GM21717 (cell line): ENCODE measurements around the gene SERHL2.
A peak's percentile ranks its signal among the peaks of the same experiment; 100 is the strongest.
"Not testable (repeated sequence)": the region's sequence is repeated elsewhere in the genome, so short reads cannot be mapped to it uniquely, and the experiment has no call there.

Source experiments
- ATAC-seq: cut with Tn5 transposase; IDR thresholded peaks from one replicate; pipeline ENCODE4 v1.9.1; 2021; ENCODE audit warnings: mild to moderate bottlenecking, moderate library complexity; ENCODE audit not compliant: unreplicated experiment

The SERHL2 gene

GRCh38 chr22:42535082-42535731 is 18.5 kb upstream of the SERHL2 start:
- ATAC-seq, result not testable (repeated sequence)

- no peak for ATAC-seq
These were observed 17.6 kb upstream of the SERHL2 start for GRCh38 chr22:42536166-42536565.

- not testable (repeated sequence) for ATAC-seq
These were observed 17.1 kb upstream of the SERHL2 start for GRCh38 chr22:42536634-42537033.

- ATAC-seq, result peak; percentile 37
These were observed 16.4 kb upstream of the SERHL2 start for GRCh38 chr22:42537199-42537831.

- ATAC-seq, result peak; percentile 46
These were observed 14.5 kb upstream of the SERHL2 start for GRCh38 chr22:42539236-42539771.

- no peak for ATAC-seq
These were observed 9.1 kb upstream of the SERHL2 start for GRCh38 chr22:42544686-42545085.

- no peak for ATAC-seq
These were observed 6.2 kb upstream of the SERHL2 start for GRCh38 chr22:42547562-42547961.

- not testable (repeated sequence) for ATAC-seq
These were observed 5.6 kb upstream of the SERHL2 start for GRCh38 chr22:42548126-42548525.

- no peak for ATAC-seq
These were observed 5.0 kb upstream of the SERHL2 start for GRCh38 chr22:42548597-42549330.

GRCh38 chr22:42549331-42550060 is 4.3 kb upstream of the SERHL2 start:
- no peak for ATAC-seq

- not testable (repeated sequence) for ATAC-seq
These were observed 1.5 kb upstream of the SERHL2 start for GRCh38 chr22:42552294-42552647.

GRCh38 chr22:42560381-42560780 is 6.6 kb downstream of the SERHL2 start:
- ATAC-seq, result no peak

- no peak for ATAC-seq
These were observed 7.0 kb downstream of the SERHL2 start for GRCh38 chr22:42560781-42561180.

GRCh38 chr22:42561856-42562255 is 8.1 kb downstream of the SERHL2 start:
- no peak for ATAC-seq

- ATAC-seq, result no peak
These were observed 8.5 kb downstream of the SERHL2 start for GRCh38 chr22:42562279-42562678.

GRCh38 chr22:42562684-42563083 is 8.9 kb downstream of the SERHL2 start:
- ATAC-seq, result no peak

GRCh38 chr22:42563943-42564342 is 10.2 kb downstream of the SERHL2 start:
- ATAC-seq, result not testable (repeated sequence)

- ATAC-seq, result no peak
These were observed 10.9 kb downstream of the SERHL2 start for GRCh38 chr22:42564699-42565098.

GRCh38 chr22:42565956-42566355 is 12.2 kb downstream of the SERHL2 start:
- ATAC-seq, result no peak

GRCh38 chr22:42567950-42568349 is 14.2 kb downstream of the SERHL2 start:
- ATAC-seq, result not testable (repeated sequence)

GRCh38 chr22:42570580-42570979 is 16.8 kb downstream of the SERHL2 start:
- not testable (repeated sequence) for ATAC-seq
